ENCODE results near the gene KRTAP13-4.
A peak's percentile ranks its signal among the peaks of the same experiment; 100 is the strongest.

Gene KRTAP13-4, protein sequence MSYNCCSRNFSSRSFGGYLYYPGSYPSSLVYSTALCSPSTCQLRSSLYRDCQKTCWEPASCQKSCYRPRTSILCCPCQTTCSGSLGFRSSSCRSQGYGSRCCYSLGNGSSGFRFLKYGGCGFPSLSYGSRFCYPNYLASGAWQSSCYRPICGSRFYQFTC

DNA sequence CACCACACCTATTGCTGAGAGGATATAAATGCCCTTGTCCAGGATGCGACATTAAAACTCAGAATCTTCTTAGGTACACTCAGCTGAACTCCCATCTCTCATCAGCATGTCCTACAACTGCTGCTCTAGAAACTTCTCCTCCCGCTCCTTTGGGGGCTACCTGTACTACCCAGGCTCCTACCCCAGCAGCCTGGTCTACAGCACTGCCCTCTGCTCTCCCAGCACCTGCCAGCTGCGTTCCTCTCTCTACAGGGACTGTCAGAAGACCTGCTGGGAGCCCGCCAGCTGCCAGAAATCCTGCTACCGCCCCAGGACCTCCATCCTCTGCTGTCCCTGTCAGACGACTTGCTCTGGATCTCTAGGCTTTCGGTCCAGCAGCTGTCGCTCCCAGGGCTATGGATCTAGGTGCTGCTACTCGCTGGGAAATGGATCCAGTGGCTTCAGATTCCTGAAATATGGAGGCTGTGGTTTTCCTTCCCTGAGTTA lies at the start of gene KRTAP13-4:
Gene KRTAP13-4 (plus strand): TSS at position 51 of the 486 bp plus-strand sequence. CDS start 56 bp downstream, at position 107.
- no peak for DNase-seq

DNA sequence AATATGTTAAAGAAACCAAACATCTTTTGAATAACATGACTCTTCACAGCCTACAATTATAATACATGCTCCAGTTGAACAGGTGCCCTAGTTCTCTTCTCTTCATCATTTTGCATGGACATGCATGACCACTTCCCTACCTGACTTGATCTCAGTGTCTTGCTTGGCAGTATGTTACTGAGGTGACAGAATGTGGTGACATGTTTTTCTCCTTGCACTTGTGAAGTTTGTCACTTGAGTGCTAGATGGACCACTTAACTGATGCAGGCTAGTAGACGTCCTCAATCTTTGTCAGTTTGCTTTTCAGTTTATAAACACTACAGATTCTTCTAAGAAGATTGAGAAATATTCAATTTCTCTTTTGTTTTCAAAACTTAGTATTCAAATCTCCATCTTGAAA lies 47.8 kb upstream of the KRTAP13-4 start:
- DNase-seq, result no peak

DNA sequence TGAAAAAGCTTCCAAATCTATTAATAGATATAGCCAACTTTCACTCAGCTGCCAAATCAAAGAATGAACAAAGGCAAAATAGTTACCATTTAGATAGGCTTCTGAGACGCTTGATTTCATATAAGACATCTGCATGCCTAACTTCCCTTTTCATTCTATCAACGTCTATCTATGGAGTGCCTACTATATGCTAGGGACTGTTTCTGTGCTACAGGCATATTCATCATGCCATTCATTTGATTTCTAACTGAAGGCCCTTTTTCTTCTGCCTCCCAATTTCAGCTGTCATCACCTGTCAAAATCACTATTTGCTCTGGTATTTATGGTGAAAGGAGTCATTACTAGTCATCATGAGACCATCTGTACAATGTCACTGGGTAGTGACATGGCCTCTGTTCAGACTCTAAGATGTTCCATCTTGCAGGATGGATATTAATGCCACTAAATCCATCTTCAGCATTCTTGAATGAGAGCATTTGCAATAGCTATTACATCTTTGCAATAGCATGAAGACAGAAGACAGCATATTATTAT lies 38.5 kb upstream of the KRTAP13-4 start:
- DNase-seq, result no peak

DNA sequence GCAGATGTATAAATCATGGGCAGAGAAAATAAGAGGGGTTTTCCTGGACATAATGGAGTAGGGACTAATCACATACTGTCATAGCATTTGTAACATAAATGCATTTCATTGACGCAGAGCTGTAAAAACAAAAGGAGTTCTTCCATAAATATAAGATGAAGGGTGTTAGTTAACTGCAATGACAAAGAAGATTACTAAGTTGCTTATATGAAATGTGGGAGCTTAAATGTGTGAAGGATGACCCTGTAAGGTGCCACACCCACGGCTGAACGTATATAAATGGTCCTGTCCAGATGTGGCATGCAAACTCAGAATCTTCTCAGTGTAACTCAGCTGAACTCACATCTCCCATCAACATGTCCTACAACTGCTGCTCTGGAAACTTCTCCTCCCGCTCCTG lies 34.3 kb upstream of the KRTAP13-4 start, which contains the start of gene KRTAP13-1:
Gene KRTAP13-1 (plus strand): TSS at position 301 of the 400 bp plus-strand sequence. CDS start 56 bp downstream, at position 357.
- no peak for DNase-seq

DNA sequence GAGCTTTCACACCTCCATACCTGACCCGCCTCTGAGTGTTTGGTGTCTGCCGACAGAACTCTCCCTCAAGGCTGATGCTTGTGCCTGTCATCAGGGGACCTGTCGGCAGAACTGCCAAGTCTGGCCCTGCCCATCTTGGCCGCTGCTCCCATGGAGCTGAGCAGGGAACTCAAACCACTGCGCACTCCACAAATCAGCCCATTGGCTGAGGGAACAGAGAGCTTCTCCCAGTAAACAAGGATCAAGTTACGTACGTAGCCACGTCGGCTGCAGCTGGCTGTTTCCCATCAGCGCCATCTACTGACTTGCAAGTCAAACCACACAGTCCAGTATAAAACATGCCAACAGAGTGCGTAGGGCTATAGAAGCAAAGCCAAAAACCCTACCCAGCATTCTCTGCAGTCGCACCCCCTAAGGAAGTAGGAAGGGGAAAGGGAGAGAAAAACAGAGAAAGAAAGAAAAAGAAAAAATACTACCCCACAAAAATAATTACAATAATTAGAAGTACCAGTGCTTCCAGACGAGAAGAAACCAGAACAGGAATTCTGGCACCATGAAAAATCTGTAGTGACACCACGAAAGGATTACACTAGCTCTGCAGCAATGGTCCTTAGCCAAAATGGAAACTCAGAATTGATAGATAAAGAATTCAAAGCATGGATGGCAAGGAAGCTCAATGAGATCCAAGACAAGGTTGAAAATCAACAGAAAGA lies 21.1 kb upstream of the KRTAP13-4 start:
- DNase-seq, result peak; percentile 33

DNA sequence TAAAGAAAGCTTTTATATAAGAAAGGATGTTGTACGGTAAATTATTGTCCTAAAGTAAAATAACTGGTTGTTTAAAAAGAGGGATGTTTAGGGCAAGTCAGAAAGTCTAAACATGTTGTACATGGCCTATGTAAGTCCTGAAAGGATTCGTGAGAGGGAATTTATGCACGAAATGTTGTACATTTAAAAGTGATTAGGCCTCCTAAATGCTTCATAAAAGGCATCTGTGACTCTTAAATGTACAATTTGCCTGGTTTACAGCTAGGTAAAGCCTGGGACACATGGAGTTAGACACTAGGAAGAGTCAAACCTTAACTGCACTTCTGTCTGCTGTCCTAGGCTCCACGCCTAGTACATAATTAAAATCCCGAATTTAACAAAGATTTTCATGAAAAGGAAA lies 14.0 kb upstream of the KRTAP13-4 start:
- DNase-seq, result no peak

DNA sequence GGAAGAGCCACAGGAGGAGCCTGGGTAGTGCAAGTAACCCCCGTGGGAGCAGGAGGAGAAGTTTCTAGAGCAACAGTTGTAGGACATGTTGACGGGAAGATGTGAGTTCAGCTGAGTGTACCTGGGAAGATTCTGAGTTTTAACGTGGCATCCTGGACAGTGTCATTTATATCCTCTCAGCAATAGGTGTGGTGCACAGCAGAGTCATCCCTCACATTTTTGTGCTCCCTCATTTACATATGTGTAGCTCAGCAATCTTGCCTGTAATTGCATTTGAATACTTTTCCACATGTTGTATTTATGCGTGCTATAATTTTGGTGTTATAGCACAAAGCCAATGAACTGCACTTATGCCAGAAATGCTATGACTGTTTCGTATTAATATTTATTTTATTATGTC lies 4.2 kb upstream of the KRTAP13-4 start, which contains the start of gene KRTAP13-3:
Gene KRTAP13-3 (minus strand): TSS at position 101 of the 400 bp plus-strand sequence. CDS start 14 bp downstream, at position 87.
- no peak for DNase-seq

DNA sequence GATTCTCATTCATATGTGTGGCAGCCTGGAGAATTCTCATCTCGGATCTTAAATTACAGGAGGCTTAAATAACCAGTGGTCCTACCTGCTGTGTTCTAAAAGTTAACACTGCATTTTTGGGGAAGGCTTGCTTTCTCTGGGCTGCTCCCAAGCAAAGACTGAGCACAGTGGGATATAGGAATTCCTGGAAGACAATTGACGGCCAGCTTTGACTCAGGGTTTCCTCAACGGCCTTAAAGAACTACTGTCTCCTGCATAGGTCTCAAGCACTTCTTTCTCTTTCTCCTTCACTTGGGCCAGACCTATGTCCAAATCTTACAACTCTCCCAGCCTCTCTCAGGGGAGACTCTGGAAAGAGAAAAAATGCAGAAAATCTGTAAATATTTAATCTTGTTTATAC lies 3.3 kb upstream of the KRTAP13-4 start:
- DNase-seq, result no peak

DNA sequence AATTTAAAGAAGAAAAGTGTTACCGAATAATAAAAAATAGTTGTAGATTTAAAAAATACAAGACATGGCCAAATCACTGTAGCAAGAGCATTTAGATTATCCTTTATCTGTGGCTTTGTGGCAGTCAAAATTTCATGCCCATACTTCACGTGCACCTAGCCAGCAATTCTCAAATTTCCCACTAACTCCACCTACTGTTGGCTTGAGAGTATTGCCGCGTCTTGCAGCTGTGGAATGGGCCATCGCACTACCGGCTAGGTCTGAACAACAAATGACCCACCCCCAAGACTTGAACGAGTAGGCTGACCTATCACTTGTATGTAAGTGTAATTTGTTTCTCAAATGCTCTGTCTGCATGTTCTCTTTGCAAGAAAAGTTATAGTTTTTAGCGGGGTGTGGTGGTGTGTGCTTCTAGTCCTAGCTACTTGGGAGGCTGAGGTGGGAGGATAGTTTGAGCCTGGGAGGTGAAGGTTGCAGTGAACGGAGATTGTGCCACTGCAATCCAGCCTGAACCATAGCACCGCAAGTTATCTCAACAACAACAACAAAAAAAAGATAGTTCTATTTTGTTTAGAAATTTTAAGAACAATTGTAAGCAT lies 4.1 kb downstream of the KRTAP13-4 start:
- no peak for DNase-seq

DNA sequence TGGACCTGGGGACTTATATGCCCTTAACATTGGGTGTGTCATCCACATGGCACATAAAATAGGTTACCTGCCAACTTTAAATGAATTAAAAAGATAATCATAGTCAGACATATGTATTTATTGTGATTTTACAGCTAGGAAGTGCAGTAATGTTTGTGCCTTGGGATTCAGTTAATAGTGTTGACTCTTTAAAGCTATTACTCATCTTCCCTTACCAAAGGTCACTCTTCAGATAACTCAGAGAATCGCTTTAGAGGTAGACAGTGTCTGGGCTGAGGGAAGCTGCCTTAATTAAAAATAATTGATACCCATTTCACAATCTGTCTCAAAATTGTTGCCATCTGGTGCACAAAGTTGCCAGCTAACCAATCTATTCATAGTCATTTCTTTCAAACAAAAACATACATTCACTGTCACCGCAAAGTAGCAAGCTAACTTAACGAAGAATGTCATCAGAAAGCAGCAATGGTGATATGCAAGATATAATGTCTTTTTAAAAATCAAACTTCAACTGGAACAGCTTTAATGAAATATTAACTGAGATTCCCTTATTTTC lies 7.1 kb downstream of the KRTAP13-4 start:
- no peak for DNase-seq

DNA sequence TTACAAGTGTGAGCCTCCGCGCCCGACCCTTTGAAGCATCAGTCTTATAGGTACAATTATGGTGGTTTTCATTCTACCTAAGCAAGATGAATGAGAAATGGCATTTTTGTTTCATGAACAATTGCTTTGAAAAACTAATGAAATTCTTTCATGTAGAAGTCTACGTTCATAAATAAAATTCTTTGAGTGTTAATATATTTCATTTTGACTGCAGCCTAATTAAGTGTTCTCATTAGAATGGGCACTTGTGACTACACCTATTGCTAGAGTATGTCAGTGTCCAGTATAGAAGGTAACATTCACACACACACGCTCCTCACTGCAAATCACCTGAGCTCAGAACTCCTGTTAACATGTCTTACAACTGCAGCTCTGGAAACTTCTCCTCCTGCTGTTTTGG lies 10.0 kb downstream of the KRTAP13-4 start, which contains the start of gene KRTAP15-1:
Gene KRTAP15-1 (plus strand): TSS at position 301 of the 400 bp plus-strand sequence. CDS start 53 bp downstream, at position 354.
- DNase-seq, result no peak

DNA sequence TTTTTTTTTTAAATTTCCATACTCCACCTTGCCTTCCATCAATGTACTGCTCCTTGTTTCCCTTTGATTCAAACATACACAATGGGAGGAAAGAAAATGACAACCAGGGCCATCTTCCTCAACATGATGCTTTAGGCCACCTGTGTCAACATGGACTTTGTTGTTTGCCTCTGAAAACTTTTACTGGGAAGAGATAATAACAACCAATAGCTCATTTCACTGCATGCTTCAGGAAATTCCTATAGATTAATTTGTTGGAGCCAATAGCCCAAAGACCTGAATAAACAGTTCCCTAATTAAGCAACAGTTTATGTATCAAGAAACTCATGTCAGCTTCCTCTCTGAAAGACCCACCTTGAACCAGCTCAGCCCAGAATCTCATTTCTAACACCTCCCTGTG lies 13.2 kb downstream of the KRTAP13-4 start:
- no peak for DNase-seq

DNA sequence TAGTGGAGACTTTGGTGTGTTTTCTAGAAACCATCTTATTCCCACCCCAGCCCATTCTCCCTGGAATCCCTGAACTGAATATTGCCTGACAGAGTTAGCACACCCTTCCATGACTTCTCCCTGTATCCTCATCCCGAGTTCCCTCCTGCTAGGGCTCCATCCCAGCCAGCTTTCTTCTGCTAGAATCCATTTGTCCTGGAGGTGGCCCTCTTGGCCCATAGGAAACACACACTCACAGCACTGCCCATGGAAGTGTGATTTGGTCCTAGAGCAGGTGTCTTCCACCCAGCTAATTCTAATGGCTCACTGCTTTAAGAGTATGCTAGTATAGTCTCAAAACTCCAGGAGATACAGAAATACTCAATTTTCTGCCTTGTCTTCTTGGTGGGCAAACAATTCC lies 14.2 kb downstream of the KRTAP13-4 start:
- DNase-seq, result no peak

DNA sequence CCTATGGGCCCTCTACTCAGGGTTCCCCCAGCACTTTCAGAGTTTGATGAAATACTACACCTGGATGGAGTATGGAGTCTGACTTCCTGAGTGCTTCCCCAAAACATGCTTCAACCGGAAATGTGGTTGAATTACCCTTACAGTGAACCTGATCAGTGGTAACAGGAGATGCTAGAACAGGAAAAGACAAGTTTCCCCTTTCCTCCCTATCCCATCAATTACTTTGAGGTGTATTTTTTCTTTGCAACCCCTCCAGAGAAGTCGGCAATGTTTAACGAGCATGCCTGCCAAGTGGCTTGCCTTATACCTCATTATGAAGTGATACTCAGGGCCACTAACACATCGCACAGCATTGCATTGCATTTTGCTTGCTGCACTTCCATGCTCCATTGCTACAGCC lies 17.0 kb downstream of the KRTAP13-4 start:
- no peak for DNase-seq

DNA sequence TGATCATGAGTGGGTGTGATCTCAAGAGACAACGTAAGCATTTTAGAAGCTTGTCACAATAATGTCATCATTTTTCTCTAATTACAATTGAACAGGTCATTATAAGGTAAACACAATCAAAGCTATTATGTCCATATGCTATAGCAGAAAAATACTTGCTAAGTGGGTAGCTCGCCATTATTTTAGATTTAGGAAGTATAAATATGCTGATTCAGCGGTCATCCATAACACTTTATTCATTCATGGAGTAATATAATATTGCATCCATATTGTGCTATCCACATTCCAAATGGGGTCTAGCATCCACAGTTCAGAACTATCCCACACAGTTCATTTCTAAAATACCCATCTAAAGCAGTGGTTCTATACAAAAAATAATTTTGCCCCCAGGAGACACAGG lies 18.5 kb downstream of the KRTAP13-4 start:
- no peak for DNase-seq

DNA sequence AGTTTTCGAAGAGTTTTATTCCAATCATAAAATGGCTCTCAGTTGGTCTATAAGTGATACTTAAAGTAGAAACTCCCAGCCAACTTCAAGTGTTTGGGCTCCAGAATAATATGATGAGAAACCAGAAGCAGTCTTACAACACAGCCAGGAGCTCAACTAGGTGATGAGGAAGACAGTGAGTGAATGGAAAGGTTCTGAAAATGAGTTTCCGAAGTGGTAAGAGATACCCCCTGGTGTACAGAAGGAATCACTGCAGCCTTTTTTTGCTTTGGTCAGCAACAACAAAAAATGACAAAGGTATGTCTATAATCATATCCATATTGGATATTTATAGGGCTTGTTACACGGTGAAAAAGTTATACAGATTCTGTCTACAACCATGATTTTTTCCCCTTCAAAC lies 33.7 kb downstream of the KRTAP13-4 start:
- no peak for DNase-seq

DNA sequence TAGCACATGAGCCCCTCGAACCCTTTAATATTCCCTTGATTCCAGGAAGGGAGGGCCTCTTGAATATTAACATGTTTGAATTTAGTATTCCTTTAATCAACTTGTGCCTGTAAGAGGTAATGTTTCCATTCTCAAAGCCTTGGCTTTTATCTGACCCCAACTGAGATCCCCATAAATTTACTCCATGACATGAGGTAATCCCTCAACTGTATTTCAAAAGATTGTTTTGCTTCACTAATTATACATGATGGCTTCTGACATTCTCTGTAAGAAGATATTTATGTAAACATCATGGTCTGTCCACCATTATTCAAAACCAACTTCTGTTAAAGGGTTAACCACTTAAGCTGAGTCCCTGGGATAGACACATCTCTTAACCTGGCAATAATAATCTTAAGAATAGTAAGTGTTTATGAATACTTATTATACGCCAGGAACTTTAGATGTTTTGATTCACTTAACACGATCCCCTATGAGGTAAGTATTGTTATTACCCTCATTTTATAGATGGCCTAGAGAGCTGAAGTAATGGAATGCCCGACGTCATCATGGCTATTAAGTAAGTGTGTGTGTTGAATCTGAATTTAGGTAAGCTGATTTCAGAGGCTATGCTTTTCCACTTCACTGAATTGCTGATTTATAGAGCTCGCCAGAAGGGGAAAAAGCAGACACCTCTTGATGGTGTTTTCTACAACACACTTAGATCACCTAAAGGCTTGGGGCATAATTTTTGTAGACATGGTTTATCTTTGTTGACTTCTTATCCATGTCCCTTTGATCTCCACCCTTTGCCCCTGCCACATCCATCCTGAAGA lies 39.1 kb downstream of the KRTAP13-4 start:
- no peak for DNase-seq

DNA sequence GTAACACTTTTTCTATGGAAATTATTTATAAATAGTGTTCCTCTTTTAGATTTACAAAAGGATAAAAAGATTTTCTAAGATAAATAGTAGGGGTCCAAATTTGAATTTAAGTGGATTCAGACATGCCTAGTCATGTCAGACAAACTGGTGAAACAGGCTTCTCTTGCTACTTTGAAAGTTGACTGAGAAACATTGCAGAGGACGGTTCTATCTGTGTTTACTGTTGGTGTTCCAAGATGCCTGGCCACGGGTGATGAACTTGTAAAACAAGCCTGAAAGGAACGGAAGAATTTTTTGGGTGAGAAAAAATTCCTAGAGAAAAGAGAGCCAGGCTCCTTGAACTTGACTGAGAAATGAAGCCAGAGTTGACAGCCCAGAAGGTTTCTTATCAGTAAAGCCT lies 48.0 kb downstream of the KRTAP13-4 start:
- DNase-seq, result no peak

DNA sequence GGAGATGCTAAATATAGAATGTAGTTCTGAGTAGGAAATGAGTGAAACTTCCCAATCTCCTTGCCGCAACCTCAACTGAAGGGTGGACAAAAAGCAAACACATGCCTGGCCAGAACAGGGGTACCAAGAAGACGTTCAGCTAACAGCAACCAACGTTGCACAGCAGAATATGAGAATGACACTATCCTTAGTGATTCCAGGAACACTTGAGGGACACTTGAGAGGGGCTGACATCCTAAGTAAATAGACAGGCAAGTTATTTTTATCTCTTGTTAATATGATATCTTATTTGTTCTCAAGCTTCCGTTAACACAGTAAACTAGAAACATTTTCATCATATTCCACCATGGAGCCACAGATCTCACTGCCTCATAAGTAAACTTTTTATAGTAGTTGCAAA lies 49.2 kb downstream of the KRTAP13-4 start:
- no peak for DNase-seq

DNA sequence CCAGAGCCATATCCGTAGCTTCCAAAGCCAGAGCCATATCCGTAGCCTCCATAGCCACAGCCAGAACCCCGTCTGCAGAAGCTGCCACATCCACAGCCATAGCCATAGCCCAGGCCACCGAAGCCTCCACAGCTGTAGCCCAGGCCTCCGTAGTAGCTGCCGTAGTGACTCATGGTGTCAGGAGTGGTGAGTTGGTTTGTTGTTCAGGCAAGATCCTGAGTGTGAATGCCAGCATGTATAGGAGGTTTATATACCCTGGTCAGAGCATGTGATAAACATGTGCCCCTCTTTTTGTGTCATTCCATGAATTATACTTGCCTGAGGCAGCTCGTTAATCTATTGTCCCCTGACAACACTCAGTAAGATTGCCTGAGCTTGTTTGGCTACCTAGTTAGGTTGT lies 50.1 kb downstream of the KRTAP13-4 start, which contains the start of gene KRTAP19-1:
Gene KRTAP19-1 (minus strand): TSS at position 223 of the 400 bp plus-strand sequence. CDS start 50 bp downstream, at position 173.
- no peak for DNase-seq
